Hepatocyte (in vitro differentiated cells): Measurements from ENCODE around the gene BUD23. TPM values are rescaled to one million over a fixed set of nuclear protein-coding genes. Genes with fewer than 3 reads are reported as not detected.
A peak's percentile ranks its signal among the peaks of the same experiment; 100 is the strongest.

ENCODE experiments used
- DNase-seq: peaks from one replicate; pipeline ENCODE4 v3.0.0-alpha.2; 2016; ENCODE audit warnings: low spot score
- H2AFZ ChIP-seq: fragments of 200-600 bp; sonication (generic); 2 replicates; pipeline ENCODE4 v1.6.0; 2016; ENCODE audit warnings: antibody characterized with exemption, mild to moderate bottlenecking
- H3K27ac ChIP-seq: fragments of 200-600 bp; sonication (generic); 2 replicates; pipeline ENCODE4 v1.5.1; 2016; ENCODE audit warnings: mild to moderate bottlenecking
- H3K27me3 ChIP-seq: fragments of 200-600 bp; sonication (generic); 2 replicates; pipeline ENCODE4 v1.6.1; 2016
- H3K36me3 ChIP-seq: fragments of 200-600 bp; sonication (generic); replicated peaks from 2 replicates; pipeline ENCODE4 v1.5.1; 2016; ENCODE audit warnings: low read depth; ENCODE audit not compliant: insufficient read depth
- H3K4me1 ChIP-seq: fragments of 200-600 bp; sonication (generic); 2 replicates; pipeline ENCODE4 v1.5.1; 2016; ENCODE audit warnings: mild to moderate bottlenecking, moderate library complexity; ENCODE audit not compliant: insufficient read depth
- H3K4me2 ChIP-seq: fragments of 200-600 bp; sonication (generic); 2 replicates; pipeline ENCODE4 v1.6.0; 2016
- H3K4me3 ChIP-seq: fragments of 200-600 bp; sonication (generic); 2 replicates; pipeline ENCODE4 v1.5.1; 2016; ENCODE audit warnings: mild to moderate bottlenecking
- H3K79me2 ChIP-seq: fragments of 200-600 bp; sonication (generic); 2 replicates; pipeline ENCODE4 v1.6.0; 2017; ENCODE audit warnings: mild to moderate bottlenecking
- H3K9me2 ChIP-seq: fragments of 200-600 bp; sonication (generic); replicated peaks from 2 replicates; pipeline ENCODE4 v1.6.0; 2017; ENCODE audit warnings: mild to moderate bottlenecking; ENCODE audit not compliant: insufficient read depth
- H3K9me3 ChIP-seq: fragments of 200-600 bp; sonication (generic); 2 replicates; pipeline ENCODE4 v1.5.1; 2016; ENCODE audit warnings: low read depth, mild to moderate bottlenecking
- H4K20me1 ChIP-seq: fragments of 200-600 bp; sonication (generic); 2 replicates; pipeline ENCODE4 v1.6.0; 2016; ENCODE audit warnings: mild to moderate bottlenecking; ENCODE audit not compliant: insufficient read depth, poor library complexity, severe bottlenecking
- EZH2 ChIP-seq: fragments of 200-600 bp; sonication (generic); IDR thresholded peaks from 2 replicates; pipeline ENCODE4 v1.6.1; 2016; ENCODE audit warnings: antibody characterized with exemption, mild to moderate bottlenecking, borderline replicate concordance
- EZH2phosphoT487 ChIP-seq: fragments of 200-600 bp; sonication (generic); IDR thresholded peaks from one replicate; pipeline ENCODE4 v1.6.1; 2018; ENCODE audit warnings: antibody characterized with exemption, mild to moderate bottlenecking, low read depth, moderate library complexity; ENCODE audit not compliant: unreplicated experiment, severe bottlenecking
- WGBS: methylation state at CpG from one replicate; pipeline ENCODE4 v1.1.6; 2016; ENCODE audit warnings: low lambda C conversion rate; ENCODE audit errors: missing lambda C conversion rate; 5-methylcytosine and 5-hydroxymethylcytosine counted together
- polyA plus RNA-seq: library from polyadenylated mRNA; unstranded; fragments of >200 nt; fragmentation: Nextera tagmentation; extraction: Ambion mirVana; gene quantifications from 2 replicates; pipeline ENCODE4 v1.2.1, GENCODE V29; 2016
- total RNA-seq: library from RNA; depleted of rRNA; stranded (reverse); fragments of >200 nt; gene quantifications from 2 replicates; pipeline ENCODE4 v1.2.3, GENCODE V29; 2014
- TF ChIP-seq, protein P1 (sequence below): fragments of 200-600 bp; sonication (generic); IDR thresholded peaks from 2 replicates; pipeline ENCODE4 v1.5.1; 2016; ENCODE audit warnings: antibody characterized with exemption, mild to moderate bottlenecking; ENCODE audit not compliant: poor library complexity

Gene BUD23
- total and polyA plus RNA-seq, 2 experiments from 2014 or later = 35.9 to 112 TPM

GRCh38 chr7:73702665-73703064 is 19.3 kb downstream of the BUD23 start:
- Histone ChIP-seq H3K36me3 (no peaks in the 10 kb centered on the region), H2AFZ (no peak overlapping the region), H3K79me2 (no peaks in the 10 kb centered on the region), H3K4me2 (no peak overlapping the region), H3K9me2 (no peaks in the 10 kb centered on the region), H3K27ac (peak overlapping the region; percentile 43), H3K4me1 (peaks cover 8% of the 10 kb centered on the region), H3K4me3 (no peak overlapping the region), H3K27me3 (no peaks in the 10 kb centered on the region), H4K20me1 (no peaks in the 10 kb centered on the region), H3K9me3 (no peaks in the 10 kb centered on the region)
- WGBS = 95% methylated on average over 13 of the region's 18 CpGs
- DNase-seq = no peak
- TF ChIP-seq EZH2phosphoT487 = no peak
- TF ChIP-seq, protein P1, sequence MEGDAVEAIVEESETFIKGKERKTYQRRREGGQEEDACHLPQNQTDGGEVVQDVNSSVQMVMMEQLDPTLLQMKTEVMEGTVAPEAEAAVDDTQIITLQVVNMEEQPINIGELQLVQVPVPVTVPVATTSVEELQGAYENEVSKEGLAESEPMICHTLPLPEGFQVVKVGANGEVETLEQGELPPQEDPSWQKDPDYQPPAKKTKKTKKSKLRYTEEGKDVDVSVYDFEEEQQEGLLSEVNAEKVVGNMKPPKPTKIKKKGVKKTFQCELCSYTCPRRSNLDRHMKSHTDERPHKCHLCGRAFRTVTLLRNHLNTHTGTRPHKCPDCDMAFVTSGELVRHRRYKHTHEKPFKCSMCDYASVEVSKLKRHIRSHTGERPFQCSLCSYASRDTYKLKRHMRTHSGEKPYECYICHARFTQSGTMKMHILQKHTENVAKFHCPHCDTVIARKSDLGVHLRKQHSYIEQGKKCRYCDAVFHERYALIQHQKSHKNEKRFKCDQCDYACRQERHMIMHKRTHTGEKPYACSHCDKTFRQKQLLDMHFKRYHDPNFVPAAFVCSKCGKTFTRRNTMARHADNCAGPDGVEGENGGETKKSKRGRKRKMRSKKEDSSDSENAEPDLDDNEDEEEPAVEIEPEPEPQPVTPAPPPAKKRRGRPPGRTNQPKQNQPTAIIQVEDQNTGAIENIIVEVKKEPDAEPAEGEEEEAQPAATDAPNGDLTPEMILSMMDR = no peak
- no peak for TF ChIP-seq EZH2

DNA sequence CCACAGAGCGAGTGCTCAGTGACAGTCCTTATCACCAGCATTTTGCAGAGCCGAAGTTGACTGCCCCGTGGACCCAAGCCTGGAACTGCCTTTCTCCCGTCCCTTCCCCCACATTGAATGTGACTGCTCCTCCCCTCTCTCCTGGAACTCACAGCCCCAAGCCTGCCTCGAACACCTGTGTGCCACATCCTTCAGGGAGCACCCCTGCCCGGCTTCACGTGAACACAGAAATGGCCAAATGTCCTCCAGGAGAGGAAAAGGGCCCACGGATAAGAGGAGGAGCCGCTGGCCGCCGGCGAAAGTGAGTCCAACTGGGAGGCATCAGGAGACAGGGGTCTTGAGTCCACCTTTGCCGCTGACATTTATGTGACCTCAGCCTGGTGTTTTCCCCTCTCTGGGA is 19.8 kb downstream of the BUD23 start:
- no peaks in the 10 kb centered on the region for H3K36me3 ChIP-seq
- peaks cover 8% of the 10 kb centered on the region for H3K4me1 ChIP-seq
- H3K4me3 ChIP-seq = no peak overlapping the region
- H3K27ac ChIP-seq = no peak overlapping the region
- no peak overlapping the region for H2AFZ ChIP-seq
- no peak for DNase-seq
- WGBS = 84% methylated on average over 13 of the region's 13 CpGs
- no peaks in the 10 kb centered on the region for H3K27me3 ChIP-seq
- H3K4me2 ChIP-seq = no peak overlapping the region
- H4K20me1 ChIP-seq = no peaks in the 10 kb centered on the region
- H3K79me2 ChIP-seq = no peaks in the 10 kb centered on the region
- TF ChIP-seq, protein P1 = no peak
- TF ChIP-seq EZH2 = no peak
- no peak for TF ChIP-seq EZH2phosphoT487
- H3K9me2 ChIP-seq = no peaks in the 10 kb centered on the region
- no peaks in the 10 kb centered on the region for H3K9me3 ChIP-seq

DNA sequence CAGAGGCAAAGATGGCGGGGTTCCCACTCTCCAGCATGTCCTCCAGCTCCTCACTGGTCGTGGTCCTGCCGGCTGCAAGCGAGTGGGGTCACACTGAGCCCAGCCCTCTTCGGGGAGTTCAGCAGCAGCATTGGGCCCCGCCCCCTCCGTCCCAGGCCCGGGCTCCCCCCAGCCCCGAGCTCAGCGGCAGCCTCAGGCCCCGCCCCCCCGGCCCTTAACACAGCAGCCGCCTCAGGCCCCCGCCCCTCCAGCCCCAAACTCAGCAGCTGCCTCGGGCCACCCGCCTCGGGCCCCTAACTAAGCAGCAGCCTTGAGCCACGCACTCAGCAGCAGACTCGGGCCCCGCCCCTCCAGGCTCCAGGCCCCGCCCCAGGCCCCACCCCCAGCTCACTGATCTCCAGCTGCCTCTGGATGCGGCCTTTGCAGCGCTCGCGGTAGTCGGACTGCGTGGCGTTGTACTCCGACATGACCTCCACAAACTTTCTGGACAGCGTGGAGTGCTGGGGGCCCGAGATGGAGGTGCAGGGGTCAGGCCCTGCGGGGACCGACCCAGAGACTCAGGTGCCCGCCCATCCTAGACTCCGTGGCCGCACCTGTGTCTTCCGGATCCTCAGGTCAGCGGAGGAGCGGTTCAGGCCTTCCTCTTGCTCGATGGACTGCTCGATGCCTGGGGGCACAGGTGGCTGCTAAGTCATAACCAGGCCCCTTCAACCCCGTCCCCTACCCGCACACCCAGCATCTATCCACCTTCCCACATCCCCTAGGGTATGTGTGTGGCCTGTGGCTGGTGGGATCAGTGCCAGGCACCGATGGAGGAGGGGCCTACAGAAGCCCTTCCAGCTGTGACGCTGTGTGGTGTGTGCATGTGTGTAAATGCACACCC is 20.6 kb downstream of the BUD23 start:
- H3K27ac ChIP-seq = no peak overlapping the region
- H3K4me1 ChIP-seq = peaks cover 8% of the 10 kb centered on the region
- no peaks in the 10 kb centered on the region for H3K9me2 ChIP-seq
- H3K4me2 ChIP-seq = no peak overlapping the region
- no peaks in the 10 kb centered on the region for H3K9me3 ChIP-seq
- H3K4me3 ChIP-seq = no peak overlapping the region
- 69% methylated on average over 28 of the region's 45 CpGs for WGBS
- H3K79me2 ChIP-seq = no peaks in the 10 kb centered on the region
- TF ChIP-seq, protein P1 = no peak
- TF ChIP-seq EZH2 (no peak), EZH2phosphoT487 (no peak)
- peak; percentile 73 for DNase-seq
- no peak overlapping the region for H2AFZ ChIP-seq
- H3K27me3 ChIP-seq = no peaks in the 10 kb centered on the region
- H3K36me3 ChIP-seq = no peaks in the 10 kb centered on the region
- no peaks in the 10 kb centered on the region for H4K20me1 ChIP-seq
